HPDE6-E6E7 (cell line): ENCODE results near the gene RAI2.
"Not testable (repeated sequence)": the region's sequence is repeated elsewhere in the genome, so short reads cannot be mapped to it uniquely, and the experiment has no call there.

Source experiments
- DNase-seq: peaks from one replicate; pipeline ENCODE4 v3.0.0; 2011; ENCODE audit warnings: missing footprints; ENCODE audit errors: extremely low spot score

RAI2 gene

GRCh38 chrX:17786554-17787347 is 74.3 kb downstream of the RAI2 start:
- DNase-seq: not testable (repeated sequence)

GRCh38 chrX:17779434-17779833 is 81.7 kb downstream of the RAI2 start:
- no peak for DNase-seq

GRCh38 chrX:17778997-17779396 is 82.1 kb downstream of the RAI2 start:
- no peak for DNase-seq

- no peak for DNase-seq
Observed at GRCh38 chrX:17774053-17774452, 87.0 kb downstream of the RAI2 start.

- DNase-seq: no peak
Observed at GRCh38 chrX:17773221-17773876, 87.7 kb downstream of the RAI2 start.

- DNase-seq: no peak
Observed at GRCh38 chrX:17769701-17770269, 91.3 kb downstream of the RAI2 start.

- no peak for DNase-seq
Observed at GRCh38 chrX:17768997-17769396, 92.1 kb downstream of the RAI2 start.

- no peak for DNase-seq
Observed at GRCh38 chrX:17767734-17768133, 93.4 kb downstream of the RAI2 start.

- DNase-seq: no peak
Observed at GRCh38 chrX:17759990-17760389, 101.1 kb downstream of the RAI2 start.

GRCh38 chrX:17758382-17758781 is 102.7 kb downstream of the RAI2 start:
- no peak for DNase-seq

- no peak for DNase-seq
Observed at GRCh38 chrX:17750436-17750835, 110.7 kb downstream of the RAI2 start.
